ENCODE data around the gene MCL1. TPM values are rescaled to one million over a fixed set of nuclear protein-coding genes. Genes with fewer than 3 reads are reported as not detected.

The MCL1 gene
- polyA plus RNA-seq, 3 donors = 165 to 212 (median 189) TPM

GRCh38 chr1:150562446-150563339 is 16.7 kb downstream of the MCL1 start:
- no peak for DNase-seq (ENCODE audit: extremely low read depth in 1 of 11, low read depth in 9 of 11, low spot score in 4 of 11)

GRCh38 chr1:150561974-150562445 is 17.4 kb downstream of the MCL1 start:
- DNase-seq (ENCODE audit: extremely low read depth in 1 of 11, low read depth in 9 of 11, low spot score in 4 of 11) = peak in 9 of 11 donors; percentile 77 to 91 (median 85)

GRCh38 chr1:150561254-150561973 is 18.0 kb downstream of the MCL1 start:
- peak in 9 of 11 donors; percentile 84 to 94 (median 90) for DNase-seq (ENCODE audit: extremely low read depth in 1 of 11, low read depth in 9 of 11, low spot score in 4 of 11)

DNA sequence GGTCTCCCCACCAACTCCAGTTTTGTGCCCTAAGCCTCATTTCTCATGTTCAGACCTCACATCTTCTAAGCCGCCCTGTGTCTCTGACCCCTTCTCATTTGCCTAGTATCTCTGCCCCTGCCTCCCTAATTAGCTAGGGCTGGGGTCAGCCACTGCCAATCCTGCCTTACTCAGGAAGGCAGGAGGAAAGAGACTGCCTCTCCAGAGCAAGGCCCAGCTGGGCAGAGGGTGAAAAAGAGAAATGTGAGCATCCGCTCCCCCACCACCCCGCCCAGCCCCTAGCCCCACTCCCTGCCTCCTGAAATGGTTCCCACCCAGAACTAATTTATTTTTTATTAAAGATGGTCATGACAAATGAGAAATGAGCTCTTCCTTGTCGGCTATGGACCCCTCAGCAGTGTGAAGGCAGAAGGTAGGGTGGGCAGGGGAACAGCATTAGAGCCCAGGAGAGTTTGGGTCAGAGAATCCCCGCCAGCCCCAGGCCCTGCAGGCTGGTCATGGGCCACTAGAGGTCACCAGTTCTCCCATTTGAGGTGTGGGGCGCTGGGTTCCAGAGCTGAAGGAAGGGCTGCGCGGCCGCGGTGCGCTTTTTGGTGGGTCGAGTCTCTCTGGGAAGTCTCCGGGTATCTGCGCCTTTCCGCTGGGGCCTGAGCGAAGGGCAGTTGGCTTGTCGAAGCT is 18.7 kb downstream of the MCL1 start:
- peak in 7 of 11 donors; percentile 78 to 86 (median 83) for DNase-seq (ENCODE audit: extremely low read depth in 1 of 11, low read depth in 9 of 11, low spot score in 4 of 11)

DNA sequence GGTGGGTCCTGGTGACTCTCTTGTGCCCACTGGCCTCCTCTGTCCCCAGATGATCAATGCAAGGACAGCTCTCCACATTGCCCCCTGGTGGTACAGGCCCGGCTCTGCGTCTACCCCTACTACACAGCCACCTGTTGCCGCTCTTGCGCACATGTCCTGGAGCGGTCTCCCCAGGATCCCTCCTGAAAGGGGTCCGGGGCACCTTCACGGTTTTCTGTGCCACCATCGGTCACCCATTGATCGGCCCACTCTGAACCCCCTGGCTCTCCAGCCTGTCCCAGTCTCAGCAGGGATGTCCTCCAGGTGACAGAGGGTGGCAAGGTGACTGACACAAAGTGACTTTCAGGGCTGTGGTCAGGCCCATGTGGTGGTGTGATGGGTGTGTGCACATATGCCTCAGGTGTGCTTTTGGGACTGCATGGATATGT is 19.4 kb downstream of the MCL1 start:
- no peak for DNase-seq (ENCODE audit: extremely low read depth in 1 of 11, low read depth in 9 of 11, low spot score in 4 of 11)

DNA sequence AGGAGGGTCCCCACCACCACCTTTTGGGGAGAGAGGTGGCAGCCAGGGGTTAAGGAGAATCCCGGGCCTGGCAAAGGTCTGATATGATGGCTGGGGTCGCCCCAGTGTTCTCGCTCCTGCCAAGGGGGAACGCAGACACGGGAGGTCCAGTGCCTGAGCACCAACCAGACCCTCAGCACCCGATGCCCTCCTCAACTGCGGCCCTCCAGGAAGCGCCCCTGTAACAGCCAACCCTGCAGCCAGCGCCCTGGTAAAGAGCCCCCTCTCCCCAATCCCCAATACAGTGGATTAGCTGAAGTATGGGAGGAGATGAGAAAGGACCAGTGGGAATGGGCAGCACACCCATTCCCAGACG is 19.8 kb downstream of the MCL1 start:
- no peak for DNase-seq (ENCODE audit: extremely low read depth in 1 of 11, low read depth in 9 of 11, low spot score in 4 of 11)

DNA sequence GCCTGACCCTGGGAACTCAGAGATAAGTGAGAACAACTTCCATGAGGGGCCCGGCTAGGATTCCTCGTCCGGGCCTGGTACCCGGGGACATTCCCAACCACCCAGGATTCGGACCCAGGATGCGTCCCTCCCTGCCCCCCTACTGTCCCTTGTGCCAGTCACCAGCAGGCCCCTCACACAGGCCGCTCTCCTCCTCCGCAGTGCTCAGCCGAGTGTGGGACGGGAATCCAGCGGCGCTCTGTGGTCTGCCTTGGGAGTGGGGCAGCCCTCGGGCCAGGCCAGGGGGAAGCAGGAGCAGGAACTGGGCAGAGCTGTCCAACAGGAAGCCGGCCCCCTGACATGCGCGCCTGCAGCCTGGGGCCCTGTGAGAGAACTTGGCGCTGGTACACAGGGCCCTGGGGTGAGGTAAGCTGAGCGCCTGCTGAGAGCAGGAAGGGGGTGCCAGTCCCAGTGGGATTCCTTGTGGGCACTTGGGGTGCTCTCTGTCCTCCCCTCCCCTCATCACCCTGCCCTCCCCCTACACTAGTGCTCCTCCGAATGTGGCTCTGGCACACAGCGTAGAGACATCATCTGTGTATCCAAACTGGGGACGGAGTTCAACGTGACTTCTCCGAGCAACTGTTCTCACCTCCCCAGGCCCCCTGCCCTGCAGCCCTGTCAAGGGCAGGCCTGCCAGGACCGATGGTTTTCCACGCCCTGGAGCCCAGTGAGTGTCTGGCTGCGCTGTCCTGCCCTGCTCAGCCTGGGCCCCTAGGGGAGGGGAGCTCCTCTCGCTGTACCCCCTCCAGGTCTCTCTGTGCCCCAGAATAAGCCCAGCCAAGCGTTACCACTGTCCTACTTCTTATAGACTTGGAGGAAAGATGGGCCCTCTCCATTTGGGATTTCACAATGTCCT is 20.4 kb downstream of the MCL1 start:
- no peak for DNase-seq (ENCODE audit: extremely low read depth in 1 of 11, low read depth in 9 of 11, low spot score in 4 of 11)

DNA sequence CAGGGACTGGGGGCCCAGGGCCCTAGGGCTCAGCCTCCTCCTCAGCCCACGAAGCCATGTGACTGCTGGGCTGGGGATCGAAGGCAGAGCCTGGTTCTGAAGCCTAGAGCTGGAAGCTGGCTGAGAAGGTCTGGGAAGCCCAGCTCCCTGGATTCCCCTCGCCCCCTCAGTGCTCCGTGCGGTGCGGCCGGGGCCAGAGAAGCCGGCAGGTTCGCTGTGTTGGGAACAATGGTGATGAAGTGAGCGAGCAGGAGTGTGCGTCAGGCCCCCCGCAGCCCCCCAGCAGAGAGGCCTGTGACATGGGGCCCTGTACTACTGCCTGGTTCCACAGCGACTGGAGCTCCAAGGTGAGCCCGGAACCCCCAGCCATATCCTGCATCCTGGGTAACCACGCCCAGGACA is 21.1 kb downstream of the MCL1 start:
- DNase-seq (ENCODE audit: extremely low read depth in 1 of 11, low read depth in 9 of 11, low spot score in 4 of 11) = no peak

DNA sequence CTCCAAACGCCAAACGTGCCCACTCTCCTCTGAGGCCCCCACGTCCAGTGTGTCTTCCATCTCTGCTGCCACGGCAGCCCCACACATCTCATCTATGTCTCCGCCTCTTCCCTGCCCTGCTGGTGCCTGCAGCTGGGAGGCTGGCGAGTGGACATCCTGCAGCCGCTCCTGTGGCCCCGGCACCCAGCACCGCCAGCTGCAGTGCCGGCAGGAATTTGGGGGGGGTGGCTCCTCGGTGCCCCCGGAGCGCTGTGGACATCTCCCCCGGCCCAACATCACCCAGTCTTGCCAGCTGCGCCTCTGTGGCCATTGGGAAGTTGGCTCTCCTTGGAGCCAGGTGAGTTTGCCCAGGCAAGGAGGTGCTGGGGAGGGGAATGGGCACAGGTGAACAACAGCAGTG is 21.6 kb downstream of the MCL1 start:
- no peak for DNase-seq (ENCODE audit: extremely low read depth in 1 of 11, low read depth in 9 of 11, low spot score in 4 of 11)

DNA sequence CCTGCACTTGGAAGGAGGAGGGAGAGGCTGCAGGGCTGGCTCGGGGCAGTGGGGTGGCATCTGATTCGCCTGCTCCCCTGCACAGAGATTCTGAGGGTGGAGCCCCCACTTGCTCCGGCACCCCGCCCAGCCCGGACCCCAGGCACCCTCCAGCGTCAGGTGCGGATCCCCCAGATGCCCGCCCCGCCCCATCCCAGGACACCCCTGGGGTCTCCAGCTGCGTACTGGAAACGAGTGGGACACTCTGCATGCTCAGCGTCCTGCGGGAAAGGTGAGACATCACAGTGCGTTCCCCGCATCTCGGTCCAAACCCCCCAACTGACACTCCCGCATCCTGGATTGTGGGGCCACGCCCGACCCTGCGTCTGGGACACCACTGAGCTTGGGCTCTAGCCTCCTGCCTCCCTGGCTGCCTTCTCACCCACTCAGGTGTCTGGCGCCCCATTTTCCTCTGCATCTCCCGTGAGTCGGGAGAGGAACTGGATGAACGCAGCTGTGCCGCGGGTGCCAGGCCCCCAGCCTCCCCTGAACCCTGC is 22.3 kb downstream of the MCL1 start:
- no peak for DNase-seq (ENCODE audit: extremely low read depth in 1 of 11, low read depth in 9 of 11, low spot score in 4 of 11)

- DNase-seq (ENCODE audit: extremely low read depth in 1 of 11, low read depth in 9 of 11, low spot score in 4 of 11) = no peak
Measured at GRCh38 chr1:150555971-150556865, 23.2 kb downstream of the MCL1 start.

- no peak for DNase-seq (ENCODE audit: extremely low read depth in 1 of 11, low read depth in 9 of 11, low spot score in 4 of 11)
Measured at GRCh38 chr1:150555198-150555970, 24.0 kb downstream of the MCL1 start.

DNA sequence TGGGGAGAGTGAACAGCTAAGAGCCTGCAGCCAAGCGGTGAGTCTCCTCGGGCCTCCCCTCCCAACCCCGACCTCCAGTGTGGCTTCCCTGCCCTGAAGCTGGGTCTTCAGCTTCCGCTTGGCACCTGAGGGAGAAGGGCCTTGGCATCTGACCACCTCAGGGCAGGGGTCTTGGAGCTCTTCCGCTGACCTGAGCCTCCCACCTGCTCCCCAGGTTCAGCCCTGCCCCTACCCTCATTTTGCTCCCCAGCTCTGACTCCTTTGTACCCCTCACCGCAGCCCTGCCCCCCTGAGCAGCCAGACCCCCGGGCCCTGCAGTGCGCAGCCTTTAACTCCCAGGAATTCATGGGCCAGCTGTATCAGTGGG is 25.3 kb downstream of the MCL1 start:
- no peak for DNase-seq (ENCODE audit: extremely low read depth in 1 of 11, low read depth in 9 of 11, low spot score in 4 of 11)

GRCh38 chr1:150553392-150554085 is 25.9 kb downstream of the MCL1 start:
- DNase-seq (ENCODE audit: extremely low read depth in 1 of 11, low read depth in 9 of 11, low spot score in 4 of 11) = no peak

DNA sequence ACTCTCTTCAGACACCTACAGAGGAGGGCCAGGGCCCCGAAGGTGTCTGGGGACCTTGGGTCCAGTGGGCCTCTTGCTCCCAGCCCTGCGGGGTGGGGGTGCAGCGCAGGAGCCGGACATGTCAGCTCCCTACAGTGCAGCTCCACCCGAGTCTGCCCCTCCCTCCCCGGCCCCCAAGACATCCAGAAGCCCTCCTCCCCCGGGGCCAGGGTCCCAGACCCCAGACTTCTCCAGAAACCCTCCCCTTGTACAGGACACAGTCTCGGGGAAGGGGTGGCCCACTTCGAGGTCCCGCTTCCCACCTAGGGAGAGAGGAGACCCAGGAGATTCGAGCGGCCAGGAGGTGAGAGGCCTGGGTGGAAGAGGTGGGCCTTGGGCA is 26.5 kb downstream of the MCL1 start:
- DNase-seq (ENCODE audit: extremely low read depth in 1 of 11, low read depth in 9 of 11, low spot score in 4 of 11) = no peak
